OCI-LY1 (cell line): ENCODE results near the gene ZC2HC1B.

Experiments
- H2AFZ ChIP-seq: fragments of 200-600 bp; sonication (generic), shearing (Covaris generic); 2 replicates; pipeline ENCODE4 v1.6.0; 2014; ENCODE audit warnings: antibody characterized with exemption, mild to moderate bottlenecking, low read length
- H3F3A ChIP-seq: fragments of 200-600 bp; sonication (generic), shearing (Covaris generic); 2 replicates; pipeline ENCODE4 v1.6.0; 2014; ENCODE audit warnings: mild to moderate bottlenecking, antibody characterized with exemption, low read length, moderate library complexity; ENCODE audit not compliant: insufficient read depth
- H3K27ac ChIP-seq: fragments of 200-600 bp; sonication (generic); 2 replicates; pipeline ENCODE4 v1.5.1; 2014; ENCODE audit warnings: low read length, mixed run types, mild to moderate bottlenecking, low read depth; ENCODE audit not compliant: poor library complexity, severe bottlenecking
- H3K27me3 ChIP-seq: fragments of 200-600 bp; sonication (generic); 2 replicates; pipeline ENCODE4 v1.6.0; 2014; ENCODE audit warnings: antibody characterized with exemption, mild to moderate bottlenecking, low read length, moderate library complexity; ENCODE audit not compliant: insufficient read depth
- H3K36me3 ChIP-seq: fragments of 200-600 bp; sonication (generic); 2 replicates; pipeline ENCODE4 v1.6.1; 2014; ENCODE audit warnings: mild to moderate bottlenecking, antibody characterized with exemption, low read length, moderate library complexity, mixed read lengths; ENCODE audit not compliant: insufficient read depth
- H3K4me1 ChIP-seq: fragments of 200-600 bp; sonication (generic); 2 replicates; pipeline ENCODE4 v1.5.1; 2014; ENCODE audit warnings: mild to moderate bottlenecking, low read length, moderate library complexity; ENCODE audit not compliant: insufficient read depth, severe bottlenecking
- H3K4me2 ChIP-seq: fragments of 200-600 bp; sonication (generic), shearing (Covaris generic); 2 replicates; pipeline ENCODE4 v1.6.1; 2014; ENCODE audit warnings: low read length
- H3K4me3 ChIP-seq: fragments of 200-600 bp; sonication (generic); 2 replicates; pipeline ENCODE4 v1.5.1; 2014; ENCODE audit warnings: low read length, low read depth, mild to moderate bottlenecking, mixed read lengths; ENCODE audit not compliant: poor library complexity, severe bottlenecking
- H3K79me2 ChIP-seq: fragments of 200-600 bp; shearing (Covaris generic); 2 replicates; pipeline ENCODE4 v1.6.1; 2016; ENCODE audit warnings: mixed run types, low read length, mixed read lengths; ENCODE audit not compliant: insufficient read depth
- H3K9ac ChIP-seq: fragments of 200-600 bp; sonication (generic), shearing (Covaris generic); 2 replicates; pipeline ENCODE4 v1.6.1; 2014; ENCODE audit warnings: mild to moderate bottlenecking, low read length, mixed read lengths
- H3K9me2 ChIP-seq: fragments of 200-600 bp; sonication (generic), shearing (Covaris generic); 2 replicates; pipeline ENCODE4 v1.6.1; 2014; ENCODE audit warnings: low read depth, mild to moderate bottlenecking, low read length, mixed read lengths
- H3K9me3 ChIP-seq: fragments of 200-600 bp; shearing (Covaris generic); 2 replicates; pipeline ENCODE4 v1.6.1; 2014; ENCODE audit warnings: low read length, mixed read lengths
- H4K20me1 ChIP-seq: fragments of 200-600 bp; sonication (generic), shearing (Covaris generic); 2 replicates; pipeline ENCODE4 v1.6.0; 2016; ENCODE audit warnings: mild to moderate bottlenecking, low read length; ENCODE audit not compliant: insufficient read depth
- CTCF ChIP-seq: fragments of 200-600 bp; sonication (generic), shearing (Covaris generic); IDR thresholded peaks from 2 replicates; pipeline ENCODE4 v1.5.1; 2017; ENCODE audit warnings: mild to moderate bottlenecking, antibody characterized with exemption, low read length, moderate library complexity, mixed read lengths
- EZH2 ChIP-seq: fragments of 200-600 bp; sonication (generic), shearing (Covaris generic); IDR thresholded peaks from 2 replicates; pipeline ENCODE4 v1.8.0; 2017; ENCODE audit warnings: borderline replicate concordance, mixed run types, mild to moderate bottlenecking, antibody characterized with exemption, low read length, moderate library complexity, mixed read lengths

The ZC2HC1B gene

GRCh38 chr6:143842461-143842901 lies 21.8 kb upstream of the ZC2HC1B start:
- Histone ChIP-seq H3K36me3 (peaks cover 30% of the 10 kb centered on the region), H3K27ac (peak overlapping the region; percentile 46), H3K4me2 (peak overlapping the region; percentile 80), H3K27me3 (no peaks in the 10 kb centered on the region), H3K79me2 (peaks cover 17% of the 10 kb centered on the region), H3K9me2 (no peaks in the 10 kb centered on the region), H3K9me3 (no peaks in the 10 kb centered on the region), H3K4me1 (peaks cover 17% of the 10 kb centered on the region), H3K9ac (peak overlapping the region; percentile 91), H4K20me1 (no peaks in the 10 kb centered on the region), H3F3A (no peaks in the 10 kb centered on the region), H2AFZ (peak overlapping the region; percentile 98), H3K4me3 (peak overlapping the region; percentile 91)
- TF ChIP-seq CTCF, result no peak
- TF ChIP-seq EZH2, result no peak

GRCh38 chr6:143842902-143843676 lies 21.2 kb upstream of the ZC2HC1B start, which contains the start of gene LTV1:
LTV1 (plus strand) TSS chr6:143843338; CDS start chr6:143843478, 140 bp downstream.
- Histone ChIP-seq H3K4me3 (peak within 1 kb of the TSS; percentile 91), H3K4me2 (peak within 1 kb of the TSS; percentile 80), H3K27ac (peak within 1 kb of the TSS; percentile 46), H3K9ac (peak within 1 kb of the TSS; percentile 91), H3F3A (no peaks in the 10 kb centered on the region), H4K20me1 (no peaks in the 10 kb centered on the region), H3K36me3 (peaks cover 35% of the 10 kb centered on the region), H3K9me3 (no peaks in the 10 kb centered on the region), H3K9me2 (no peaks in the 10 kb centered on the region), H3K4me1 (peaks cover 17% of the 10 kb centered on the region), H3K79me2 (peaks cover 17% of the 10 kb centered on the region), H2AFZ (peak within 1 kb of the TSS; percentile 98), H3K27me3 (no peaks in the 10 kb centered on the region)
- TF ChIP-seq EZH2, result no peak
- no peak for TF ChIP-seq CTCF

- Histone ChIP-seq H3K9me3 (no peaks in the 10 kb centered on the region), H3K36me3 (peaks cover 40% of the 10 kb centered on the region), H3K27ac (peak overlapping the region; percentile 46)
Measured at GRCh38 chr6:143843677-143843999, 20.6 kb upstream of the ZC2HC1B start.

More at GRCh38 chr6:143843677-143843999, 20.6 kb upstream of the ZC2HC1B start:
- no peaks in the 10 kb centered on the region for H3K9me2 ChIP-seq
- H3K4me2 ChIP-seq, result peak overlapping the region; percentile 80
- no peak overlapping the region for H2AFZ ChIP-seq
- TF ChIP-seq CTCF (no peak), EZH2 (no peak)
- H3K9ac ChIP-seq, result peak overlapping the region; percentile 91
- H3K4me1 ChIP-seq, result peaks cover 17% of the 10 kb centered on the region
- H3K4me3 ChIP-seq, result peak overlapping the region; percentile 91
- no peaks in the 10 kb centered on the region for H3K27me3 ChIP-seq
- H3F3A ChIP-seq, result no peaks in the 10 kb centered on the region
- H4K20me1 ChIP-seq, result no peaks in the 10 kb centered on the region
- H3K79me2 ChIP-seq, result peaks cover 17% of the 10 kb centered on the region
